Uterus (tissue), 4 donors: Measurements from ENCODE around the gene OR2AJ1. TPM values are rescaled to one million over a fixed set of nuclear protein-coding genes. Genes with fewer than 3 reads are reported as not detected.
"Not testable (repeated sequence)": the region's sequence is repeated elsewhere in the genome, so short reads cannot be mapped to it uniquely, and the experiment has no call there.

ENCODE experiments used
- DNase-seq, 2 donors: peaks; one replicate each; pipeline ENCODE4 v3.0.0-alpha.2; 2019 to 2020
- H3K27ac ChIP-seq, 2 donors: fragments of 200-600 bp; sonication (generic); 1 replicate in 1 of 2; 2 replicates in 1 of 2; pipeline ENCODE4 v1.5.1; 2016 to 2018
- H3K27me3 ChIP-seq, 2 donors: fragments of 200-600 bp; sonication (generic); one replicate each; pipeline ENCODE4 v1.5.1; 2018 to 2019; ENCODE audit warnings: control low read depth in 1 of 2
- H3K36me3 ChIP-seq, 2 donors: fragments of 200-600 bp; sonication (generic); one replicate each; pipeline ENCODE4 v1.5.1; 2019; ENCODE audit warnings: control low read depth in 1 of 2
- H3K4me1 ChIP-seq, 2 donors: fragments of 200-600 bp; sonication (generic); one replicate each; pipeline ENCODE4 v1.5.1; 2018 to 2019; ENCODE audit warnings: control low read depth in 1 of 2
- H3K4me3 ChIP-seq, 2 donors: fragments of 200-600 bp; sonication (generic); 1 replicate in 1 of 2; 2 replicates in 1 of 2; pipeline ENCODE4 v1.5.1; 2018 to 2019; ENCODE audit warnings: mild to moderate bottlenecking in 1 of 2
- H3K9me3 ChIP-seq, 2 donors: fragments of 200-600 bp; sonication (generic); one replicate each; pipeline ENCODE4 v1.5.1; 2019; ENCODE audit warnings: control low read depth in 1 of 2
- POLR2A ChIP-seq, 2 donors: fragments of 450-650 bp; IDR thresholded peaks; one replicate each; pipeline ENCODE4 v1.6.1; 2016; ENCODE audit warnings: antibody characterized with exemption in 2 of 2, mild to moderate bottlenecking in 1 of 2, moderate library complexity in 1 of 2
- intact Hi-C: fragments of 100-400 bp; cut with DNase I; formaldehyde crosslinking; loops from one replicate; pipeline ENCODE4 v1.15.1; 2023; ENCODE audit warnings: low total_unique reads
- total RNA-seq, 4 donors: library from RNA; depleted of rRNA in 3 of 4; stranded (reverse); fragments of >200 nt in 3 of 4; gene quantifications; one replicate each; pipeline versions ENCODE4 v1.1.0 to v1.2.4, GENCODE V29; 2014 to 2023
- TF ChIP-seq, protein P1 (sequence below), 4 experiments: fragments of 200-600 bp in 2 of 4; fragments of 450-650 bp in 2 of 4; sonication (generic) in 2 of 4; IDR thresholded peaks; one replicate each; pipeline ENCODE4 v1.5.1; 2016 to 2019; ENCODE audit warnings: antibody characterized with exemption in 4 of 4, mild to moderate bottlenecking in 2 of 4, moderate library complexity in 1 of 4
- donor health status: DM: yes; HTN: yes; CAD: no.

Gene OR2AJ1
- total RNA-seq, 4 donors from 2014 or later: not detected

DNA sequence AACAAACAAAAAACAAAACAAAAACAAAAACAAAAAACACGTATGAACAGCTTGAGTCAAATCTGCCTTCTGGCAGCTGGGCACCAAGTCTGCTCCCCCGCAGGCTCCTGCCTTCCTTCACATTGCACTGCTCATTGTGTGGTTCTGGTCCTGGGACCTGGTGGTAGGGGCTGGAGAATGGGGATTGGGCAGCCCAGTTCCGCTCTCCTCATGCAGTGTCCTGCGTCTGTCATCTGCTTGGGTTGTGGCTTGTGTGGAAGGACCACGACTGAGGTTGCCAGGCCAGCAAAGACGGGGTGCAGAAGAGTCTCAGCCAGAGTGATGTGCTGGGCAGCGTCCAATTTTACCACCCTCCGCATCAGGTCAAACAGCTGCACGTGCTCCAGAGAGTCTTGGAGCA lies 11.1 kb downstream of the OR2AJ1 start:
- DNase-seq: no peak
- H3K27me3 ChIP-seq: no peaks in the 10 kb centered on the region

DNA sequence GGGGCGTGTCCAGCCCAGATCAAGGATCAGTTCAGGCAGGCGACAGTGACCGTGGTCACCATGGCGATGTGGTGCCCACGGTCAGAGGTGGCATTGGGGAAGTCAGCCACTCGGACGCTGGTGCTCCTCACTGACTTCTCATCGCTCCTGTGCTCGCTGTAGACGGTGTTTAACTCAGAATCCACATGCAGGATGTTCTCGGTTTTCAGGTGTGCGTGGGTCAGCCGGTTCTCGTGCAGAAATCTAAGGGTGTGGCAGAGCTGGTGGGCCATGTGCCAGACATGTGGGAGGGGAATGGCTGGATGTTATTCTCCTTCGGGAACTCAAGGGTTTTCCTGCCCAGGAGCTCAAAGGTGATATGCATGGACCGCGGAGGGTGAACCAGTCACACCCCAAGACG lies 11.7 kb downstream of the OR2AJ1 start:
- DNase-seq: no peak
- TF ChIP-seq POLR2A (IDR thresholded peaks at IDR 0.05): no peak
- TF ChIP-seq, protein P1, sequence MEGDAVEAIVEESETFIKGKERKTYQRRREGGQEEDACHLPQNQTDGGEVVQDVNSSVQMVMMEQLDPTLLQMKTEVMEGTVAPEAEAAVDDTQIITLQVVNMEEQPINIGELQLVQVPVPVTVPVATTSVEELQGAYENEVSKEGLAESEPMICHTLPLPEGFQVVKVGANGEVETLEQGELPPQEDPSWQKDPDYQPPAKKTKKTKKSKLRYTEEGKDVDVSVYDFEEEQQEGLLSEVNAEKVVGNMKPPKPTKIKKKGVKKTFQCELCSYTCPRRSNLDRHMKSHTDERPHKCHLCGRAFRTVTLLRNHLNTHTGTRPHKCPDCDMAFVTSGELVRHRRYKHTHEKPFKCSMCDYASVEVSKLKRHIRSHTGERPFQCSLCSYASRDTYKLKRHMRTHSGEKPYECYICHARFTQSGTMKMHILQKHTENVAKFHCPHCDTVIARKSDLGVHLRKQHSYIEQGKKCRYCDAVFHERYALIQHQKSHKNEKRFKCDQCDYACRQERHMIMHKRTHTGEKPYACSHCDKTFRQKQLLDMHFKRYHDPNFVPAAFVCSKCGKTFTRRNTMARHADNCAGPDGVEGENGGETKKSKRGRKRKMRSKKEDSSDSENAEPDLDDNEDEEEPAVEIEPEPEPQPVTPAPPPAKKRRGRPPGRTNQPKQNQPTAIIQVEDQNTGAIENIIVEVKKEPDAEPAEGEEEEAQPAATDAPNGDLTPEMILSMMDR (IDR thresholded peaks at IDR 0.05): no peak
- no peaks in the 10 kb centered on the region for H3K4me1 ChIP-seq
- no peaks in the 10 kb centered on the region for H3K27me3 ChIP-seq
- intact Hi-C loops: no loop called here
- H3K27ac ChIP-seq: no peak overlapping the region
- H3K9me3 ChIP-seq: no peaks in the 10 kb centered on the region
- H3K36me3 ChIP-seq: no peaks in the 10 kb centered on the region
- H3K4me3 ChIP-seq: no peak overlapping the region

More for the DNA sequence above, 11.1 kb downstream of the OR2AJ1 start:
- Histone ChIP-seq H3K4me3 (no peak overlapping the region), H3K9me3 (no peaks in the 10 kb centered on the region), H3K27ac (no peak overlapping the region), H3K4me1 (no peaks in the 10 kb centered on the region), H3K36me3 (no peaks in the 10 kb centered on the region)
- TF ChIP-seq, protein P1 (IDR thresholded peaks at IDR 0.05): no peak
- no peak for TF ChIP-seq POLR2A (IDR thresholded peaks at IDR 0.05)
- intact Hi-C loops: no loop called here

DNA sequence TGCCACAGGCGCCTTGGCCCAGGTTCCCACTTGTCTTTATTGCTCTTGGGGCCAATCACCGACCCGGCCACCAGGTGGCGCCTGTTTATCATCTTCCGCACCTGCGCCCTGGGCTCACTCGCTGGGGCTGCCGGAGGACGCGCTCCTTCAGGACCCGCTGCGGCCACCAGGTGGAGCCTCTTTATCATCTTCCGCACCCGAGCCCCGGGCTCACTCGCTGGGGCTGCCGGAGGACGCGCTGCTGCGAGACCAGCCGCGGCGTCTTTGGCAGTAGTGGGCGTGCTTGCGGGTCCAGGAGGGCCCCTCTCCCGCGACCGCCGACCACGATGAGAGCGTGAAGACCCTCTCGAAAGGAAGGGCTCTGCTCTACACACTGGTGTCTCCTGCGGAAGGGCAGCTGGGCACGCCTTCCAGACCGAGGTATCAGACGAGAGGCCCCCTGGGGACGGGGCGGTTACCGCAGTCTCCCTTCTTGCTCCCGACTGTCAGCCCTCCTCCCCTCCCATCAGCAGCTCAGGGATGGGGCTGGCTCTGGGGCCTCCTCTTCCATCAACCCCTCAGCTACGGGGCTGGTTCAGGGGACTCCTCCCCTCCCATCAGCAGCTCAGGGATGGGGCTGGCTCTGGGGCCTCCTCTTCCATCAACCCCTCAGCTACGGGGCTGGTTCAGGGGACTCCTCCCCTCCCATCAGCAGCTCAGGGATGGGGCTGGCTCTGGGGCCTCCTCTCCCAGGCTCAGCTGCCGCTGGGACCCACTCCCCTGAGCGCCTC lies 12.5 kb downstream of the OR2AJ1 start:
- peak overlapping the region in 1 of 2 donors; percentile 21 for H3K4me3 ChIP-seq
- H3K27ac ChIP-seq: not testable (repeated sequence)
- DNase-seq: peak; percentile 21 to 29

DNA sequence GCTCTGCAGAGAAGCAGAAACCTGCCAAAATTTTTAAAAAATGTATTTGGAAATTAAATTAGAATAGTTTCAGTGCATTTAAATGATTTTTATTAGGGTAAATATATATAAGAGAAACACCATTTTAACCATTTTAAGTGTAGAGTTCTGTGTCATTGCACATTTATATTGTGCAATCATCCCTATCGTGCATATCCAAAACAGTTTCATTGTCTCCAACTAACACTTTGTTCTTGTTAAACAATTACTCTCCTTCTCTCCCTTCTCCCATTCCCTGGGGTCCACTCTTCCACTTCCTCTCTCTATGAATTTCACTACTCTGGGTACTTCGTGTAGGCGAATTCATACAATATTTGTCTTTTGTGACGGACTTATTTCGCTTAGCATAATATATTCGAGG lies 17.9 kb downstream of the OR2AJ1 start:
- DNase-seq: no peak
- H3K27me3 ChIP-seq: no peaks in the 10 kb centered on the region
- no peak overlapping the region for H3K27ac ChIP-seq
- H3K36me3 ChIP-seq: no peaks in the 10 kb centered on the region
- intact Hi-C loops: no loop called here
- no peaks in the 10 kb centered on the region for H3K4me1 ChIP-seq
- no peak for TF ChIP-seq POLR2A (IDR thresholded peaks at IDR 0.05)
- TF ChIP-seq, protein P1 (IDR thresholded peaks at IDR 0.05): no peak
- no peak overlapping the region for H3K4me3 ChIP-seq
- no peaks in the 10 kb centered on the region for H3K9me3 ChIP-seq

More for the DNA sequence above, 12.5 kb downstream of the OR2AJ1 start:
- intact Hi-C loops, H3K4me1 ChIP-seq, H3K36me3 ChIP-seq, H3K27me3 ChIP-seq, H3K9me3 ChIP-seq: not testable (repeated sequence)
- TF ChIP-seq, protein P1 (IDR thresholded peaks at IDR 0.05): peak in 2 of 4 experiments; percentile 17 to 47

DNA sequence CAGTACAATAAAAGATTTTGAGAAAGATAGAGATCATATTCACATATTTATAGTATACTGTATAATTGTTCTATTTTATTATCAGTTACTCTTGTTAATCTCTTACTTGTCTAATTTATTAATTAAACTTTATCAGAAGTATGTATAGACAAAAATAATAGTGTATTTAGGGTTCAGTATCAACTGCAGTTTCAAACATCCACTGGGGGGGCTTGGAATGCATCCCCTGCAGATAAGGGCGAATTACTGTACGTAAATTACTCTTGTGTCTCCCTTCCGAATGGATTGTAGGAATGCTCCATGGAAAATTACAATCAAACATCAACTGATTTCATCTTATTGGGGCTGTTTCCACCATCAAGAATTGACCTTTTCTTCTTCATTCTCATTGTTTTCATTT lies 23.9 kb downstream of the OR2AJ1 start, which contains the start of gene OR2L8:
Gene OR2L8 (plus strand): TSS at position 301 of the 400 bp plus-strand sequence. CDS start 0 bp downstream, at position 301.
- no peak for TF ChIP-seq POLR2A (IDR thresholded peaks at IDR 0.05)
- TF ChIP-seq, protein P1 (IDR thresholded peaks at IDR 0.05): no peak
- no peaks in the 10 kb centered on the region for H3K36me3 ChIP-seq
- intact Hi-C loops: no loop called here
- no peak for DNase-seq
- no peak within 1 kb of the TSS for H3K27ac ChIP-seq
- no peaks in the 10 kb centered on the region for H3K9me3 ChIP-seq
- no peaks in the 10 kb centered on the region for H3K4me1 ChIP-seq
- H3K4me3 ChIP-seq: no peak within 1 kb of the TSS
- H3K27me3 ChIP-seq: no peaks in the 10 kb centered on the region
